ENCODE measurements around the gene CASP6. TPM values are rescaled to one million over a fixed set of nuclear protein-coding genes. Genes with fewer than 3 reads are reported as not detected.
A peak's percentile ranks its signal among the peaks of the same experiment; 100 is the strongest.

Gene CASP6
- total RNA-seq, 2 experiments from 2014 or later: 5.4 to 5.5 TPM

DNA sequence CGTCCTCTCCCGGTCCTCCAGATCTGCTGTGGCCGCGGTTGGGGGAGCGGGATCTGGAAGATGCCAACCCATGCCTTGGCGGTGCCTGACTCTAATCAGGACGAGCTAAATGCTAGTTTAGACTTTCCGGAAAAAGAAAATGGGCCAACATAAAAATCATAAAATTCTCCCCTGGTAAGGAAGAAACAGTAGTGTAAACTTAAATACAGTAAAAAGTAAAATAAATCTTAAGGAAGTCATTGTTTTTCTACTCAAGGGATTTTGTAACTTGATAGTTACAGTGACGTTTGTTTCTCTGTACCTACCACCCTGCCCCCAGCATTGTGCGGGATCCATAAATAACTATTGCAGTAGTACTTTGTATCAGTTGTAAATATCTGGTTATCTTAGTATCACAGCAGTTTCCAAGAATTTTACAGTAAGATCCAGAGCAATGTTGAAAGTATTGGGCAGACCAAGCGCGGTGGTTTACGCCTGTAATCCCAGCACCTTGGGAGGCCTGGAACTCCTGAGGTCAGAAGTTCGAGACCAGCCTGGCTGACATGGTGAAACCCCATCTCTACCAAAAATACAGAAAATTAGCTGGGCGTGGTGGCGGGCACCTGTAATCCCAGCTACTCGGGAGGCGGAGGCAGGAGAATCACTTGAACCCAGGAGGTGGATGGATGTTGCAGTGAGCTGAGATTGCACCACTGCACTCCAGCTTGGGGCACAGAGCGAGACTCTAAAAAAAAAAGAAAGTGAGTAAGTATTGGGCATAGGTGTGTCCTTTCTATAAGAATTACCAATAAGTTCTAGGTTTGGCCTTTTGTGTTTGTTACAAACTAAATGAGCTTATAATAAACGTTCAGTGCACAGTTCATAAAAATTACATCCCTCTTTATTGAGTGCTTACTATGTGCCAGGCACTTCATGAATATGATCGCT is 27.6 kb upstream of the CASP6 start:
- Mint-ChIP-seq H3K4me3 (peak overlapping the region; percentile 82), H3K36me3 (ENCODE audit: low read depth) (peaks cover 13% of the 10 kb centered on the region), H3K27me3 (no peaks in the 10 kb centered on the region), H3K4me1 (ENCODE audit: low read depth) (peaks cover 32% of the 10 kb centered on the region), H3K9me3 (no peaks in the 10 kb centered on the region), H3K27ac (peak overlapping the region; percentile 89)
- intact Hi-C loops (cut with DNase I, micrococcal nuclease): loop anchor here in 1 of 2 experiments (1.0 to 10.0 kb wide), 2 partner anchors 84 to 1086 kb away; partner anchors contain the start of gene GAR1
- TF ChIP-seq, protein P1, sequence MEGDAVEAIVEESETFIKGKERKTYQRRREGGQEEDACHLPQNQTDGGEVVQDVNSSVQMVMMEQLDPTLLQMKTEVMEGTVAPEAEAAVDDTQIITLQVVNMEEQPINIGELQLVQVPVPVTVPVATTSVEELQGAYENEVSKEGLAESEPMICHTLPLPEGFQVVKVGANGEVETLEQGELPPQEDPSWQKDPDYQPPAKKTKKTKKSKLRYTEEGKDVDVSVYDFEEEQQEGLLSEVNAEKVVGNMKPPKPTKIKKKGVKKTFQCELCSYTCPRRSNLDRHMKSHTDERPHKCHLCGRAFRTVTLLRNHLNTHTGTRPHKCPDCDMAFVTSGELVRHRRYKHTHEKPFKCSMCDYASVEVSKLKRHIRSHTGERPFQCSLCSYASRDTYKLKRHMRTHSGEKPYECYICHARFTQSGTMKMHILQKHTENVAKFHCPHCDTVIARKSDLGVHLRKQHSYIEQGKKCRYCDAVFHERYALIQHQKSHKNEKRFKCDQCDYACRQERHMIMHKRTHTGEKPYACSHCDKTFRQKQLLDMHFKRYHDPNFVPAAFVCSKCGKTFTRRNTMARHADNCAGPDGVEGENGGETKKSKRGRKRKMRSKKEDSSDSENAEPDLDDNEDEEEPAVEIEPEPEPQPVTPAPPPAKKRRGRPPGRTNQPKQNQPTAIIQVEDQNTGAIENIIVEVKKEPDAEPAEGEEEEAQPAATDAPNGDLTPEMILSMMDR (IDR thresholded peaks at IDR 0.05): no peak
- ATAC-seq (ENCODE audit: poor library complexity): no peak
- Histone ChIP-seq H3K27me3 (ENCODE audit: control insufficient read depth in 1 of 2, insufficient read depth in 2 of 2, low read length in 2 of 2) (no peaks in the 10 kb centered on the region), H3K4me3 (ENCODE audit: low read length) (peak overlapping the region; percentile 93), H3K36me3 (ENCODE audit: insufficient read depth, low read length) (no peaks in the 10 kb centered on the region), H3K27ac (ENCODE audit: low read depth in 1 of 2, low read length in 2 of 2) (peak overlapping the region; percentile 10 to 38), H3K9me3 (ENCODE audit: control insufficient read depth in 1 of 2, insufficient read depth in 1 of 2, low read length in 2 of 2) (no peaks in the 10 kb centered on the region), H3K4me1 (ENCODE audit: insufficient read depth, low read length) (peaks cover 16% of the 10 kb centered on the region)
- ChIA-PET CTCF (interaction anchor here (2.6 to 3.2 kb wide), 2 partner anchors 28 to 298 kb away, joined by 10 to 13 read pairs; partner anchors contain the start of genes CASP6 and SEC24B), POLR2A (interaction anchor here (0.6 to 2.1 kb wide), 12 partner anchors 20 to 1121 kb away, joined by 3 to 9 read pairs (median 4); partner anchors contain the start of genes CASP6, MCUB, RPL34 and SEC24B)
- DNase-seq: no peak

DNA sequence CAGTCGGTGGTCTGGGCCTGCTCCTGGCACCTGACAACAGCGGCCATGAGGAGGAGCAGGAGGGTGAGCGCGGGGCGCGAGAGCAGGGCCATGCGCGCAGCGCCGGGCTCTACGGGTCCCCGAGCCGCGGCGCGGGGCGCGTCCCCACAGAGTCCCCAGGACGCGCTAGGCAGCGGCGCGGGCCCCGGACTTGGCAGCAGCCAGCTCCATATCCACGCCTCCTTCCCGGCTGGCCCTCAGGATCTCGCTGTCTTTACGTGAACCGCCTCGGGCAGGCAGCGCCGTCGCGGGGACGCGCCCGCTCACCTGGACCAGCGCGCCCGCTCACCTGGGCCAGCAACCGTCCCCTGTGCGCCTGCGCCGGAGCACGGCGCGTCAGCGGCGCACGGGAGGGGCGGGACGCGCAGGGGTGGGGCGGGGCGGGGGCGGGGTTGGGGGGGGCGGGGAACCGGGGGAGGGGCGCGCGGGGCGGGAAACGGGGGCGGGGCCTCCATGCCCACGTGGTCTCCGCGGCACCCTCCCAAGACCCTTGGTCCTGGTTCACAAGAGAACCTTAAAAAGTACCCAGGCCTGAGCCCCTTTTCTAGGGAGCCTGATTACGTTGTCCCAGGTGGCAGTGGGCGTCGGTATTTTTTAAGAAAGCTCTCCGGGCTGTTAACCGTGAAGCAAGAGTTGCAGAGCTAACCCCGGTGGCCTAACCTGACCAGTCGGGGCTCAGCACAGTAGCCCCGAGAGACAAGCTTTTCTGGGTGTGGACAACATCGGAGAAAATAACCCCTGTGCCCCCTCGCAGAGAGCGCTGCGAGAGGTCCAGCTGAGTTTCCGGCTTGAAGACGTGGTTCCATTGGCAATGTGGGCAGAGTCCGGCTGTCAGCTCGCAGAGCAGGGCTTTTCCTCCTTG is 26.7 kb upstream of the CASP6 start, which contains the start of gene PLA2G12A:
PLA2G12A (minus strand) TSS at position 353 of the 901 bp plus-strand sequence; CDS start at position 92, 261 bp downstream.
- DNase-seq (peak; percentile 66 to 93 (median 80)), ATAC-seq (ENCODE audit: poor library complexity) (peak; percentile 89)
- H3K27me3 Mint-ChIP-seq: no peaks in the 10 kb centered on the region
- H3K4me3 Mint-ChIP-seq: peak within 1 kb of the TSS; percentile 92
- H3K9me3 Mint-ChIP-seq: no peaks in the 10 kb centered on the region
- intact Hi-C loops (cut with DNase I, micrococcal nuclease): loop anchor here (1.0 to 10.0 kb wide), 4 partner anchors 85 to 1105 kb away; partner anchors contain the start of genes GAR1 (in 1 of the 2), MCUB (in 1 of the 2) and RPL34 (in 1 of the 2)
- peaks cover 15% of the 10 kb centered on the region for H3K36me3 Mint-ChIP-seq (ENCODE audit: low read depth)
- TF ChIP-seq, protein P1 (IDR thresholded peaks at IDR 0.05): no peak
- Histone ChIP-seq H3K9me3 (ENCODE audit: control insufficient read depth in 1 of 2, insufficient read depth in 1 of 2, low read length in 2 of 2) (no peaks in the 10 kb centered on the region), H3K36me3 (ENCODE audit: insufficient read depth, low read length) (peaks cover 6% of the 10 kb centered on the region), H3K4me1 (ENCODE audit: insufficient read depth, low read length) (peaks cover 16% of the 10 kb centered on the region), H3K27me3 (ENCODE audit: control insufficient read depth in 1 of 2, insufficient read depth in 2 of 2, low read length in 2 of 2) (no peaks in the 10 kb centered on the region), H3K27ac (ENCODE audit: low read depth in 1 of 2, low read length in 2 of 2) (peak within 1 kb of the TSS; percentile 35 to 38), H3K4me3 (ENCODE audit: low read length) (peak within 1 kb of the TSS; percentile 93)
- CTCF ChIA-PET: interaction anchor here (2.6 to 3.2 kb wide), 2 partner anchors 27 to 297 kb away, joined by 10 to 13 read pairs; partner anchors contain the start of genes CASP6 and SEC24B
- POLR2A ChIA-PET: interaction anchor here (0.6 to 2.1 kb wide), 15 partner anchors 21 to 1110 kb away, joined by 3 to 9 read pairs (median 4); partner anchors contain the start of genes CASP6, MCUB, RPL34 and SEC24B
- peak within 1 kb of the TSS; percentile 89 for H3K27ac Mint-ChIP-seq
- H3K4me1 Mint-ChIP-seq (ENCODE audit: low read depth): peaks cover 33% of the 10 kb centered on the region

All from CD4-positive, alpha-beta T cell (primary cell).